Measurements from ENCODE around the gene ARHGAP24. TPM values are rescaled to one million over a fixed set of nuclear protein-coding genes. Genes with fewer than 3 reads are reported as not detected.

ARHGAP24 gene
- polyA plus RNA-seq, 1 of the 3 experiments (the other 2 are of a cell fraction) = 1.4 TPM

GRCh38 chr4:85938062-85938461 is 463.1 kb downstream of the ARHGAP24 start (continued):
- no peak for TF ChIP-seq USF2 (IDR thresholded peaks at IDR 0.05; ENCODE audit: borderline replicate concordance, low read depth, low read length)

- ChIA-PET CTCF (interaction anchor here (0.7 to 2.7 kb wide), 3 partner anchors 14 to 142 kb away, joined by 3 to 10 read pairs (median 9); no protein-coding TSS in a partner anchor), POLR2A (no interaction called here)
- no peak for TF ChIP-seq CHD2 (IDR thresholded peaks at IDR 0.05; ENCODE audit: low read length, partially characterized antibody)
- TF ChIP-seq RFX5 (IDR thresholded peaks at IDR 0.05; ENCODE audit: low read length) = no peak
- TF ChIP-seq EP300 (IDR thresholded peaks at IDR 0.05; ENCODE audit: borderline replicate concordance in 1 of 2, low read depth in 1 of 2, low read length in 1 of 2) = no peak
- TF ChIP-seq RXRA (IDR thresholded peaks at IDR 0.05; ENCODE audit: borderline replicate concordance, low read depth) = no peak
- TF ChIP-seq GATA2 (CRISPR knock-in tag; IDR thresholded peaks at IDR 0.05) = no peak
- Histone ChIP-seq H2AFZ (ENCODE audit: low read depth) (no peak overlapping the region), H3K4me3 (ENCODE audit: low read depth in 2 of 2, low read length in 1 of 2) (no peak overlapping the region), H3K79me2 (ENCODE audit: insufficient read depth) (no peaks in the 10 kb centered on the region; the same call in 1 of the 2 replicates), H3K27me3 (ENCODE audit: insufficient read depth) (no peaks in the 10 kb centered on the region), H3K36me3 (replicated peaks in 1 of 2; ENCODE audit: control insufficient read depth in 1 of 2, insufficient read depth in 2 of 2, low read length in 1 of 2) (no peaks in the 10 kb centered on the region), H3K9me2 (no peaks in the 10 kb centered on the region), H4K20me1 (ENCODE audit: insufficient read depth) (no peaks in the 10 kb centered on the region), H3K9ac (no peak overlapping the region), H3K4me1 (ENCODE audit: control insufficient read depth in 1 of 2, insufficient read depth in 2 of 2, low read depth in 1 of 2, low read length in 1 of 2) (no peaks in the 10 kb centered on the region), H3K9me3 (no peaks in the 10 kb centered on the region), H3F3A (replicated peaks; ENCODE audit: insufficient read depth) (no peaks in the 10 kb centered on the region), H3K4me2 (no peak overlapping the region), H3K27ac (ENCODE audit: low read depth in 2 of 2, low read length in 1 of 2) (no peak overlapping the region)
- DNase-seq = no peak
- WGBS (ENCODE audit: low lambda C conversion rate) = 83% methylated on average over 2 of the region's 2 CpGs
Observed at GRCh38 chr4:85938902-85939301, 464.0 kb downstream of the ARHGAP24 start.

- Histone ChIP-seq H3K9me2 (no peaks in the 10 kb centered on the region), H4K20me1 (ENCODE audit: insufficient read depth) (no peaks in the 10 kb centered on the region), H3K9ac (no peak overlapping the region), H3K4me2 (no peak overlapping the region), H3K9me3 (no peaks in the 10 kb centered on the region), H3K27ac (ENCODE audit: low read depth in 2 of 2, low read length in 1 of 2) (no peak overlapping the region), H2AFZ (ENCODE audit: low read depth) (no peak overlapping the region), H3K4me1 (ENCODE audit: control insufficient read depth in 1 of 2, insufficient read depth in 2 of 2, low read depth in 1 of 2, low read length in 1 of 2) (no peaks in the 10 kb centered on the region), H3F3A (replicated peaks; ENCODE audit: insufficient read depth) (no peaks in the 10 kb centered on the region), H3K27me3 (ENCODE audit: insufficient read depth) (no peaks in the 10 kb centered on the region), H3K4me3 (ENCODE audit: low read depth in 2 of 2, low read length in 1 of 2) (no peak overlapping the region), H3K36me3 (replicated peaks in 1 of 2; ENCODE audit: control insufficient read depth in 1 of 2, insufficient read depth in 2 of 2, low read length in 1 of 2) (no peaks in the 10 kb centered on the region), H3K79me2 (ENCODE audit: insufficient read depth) (no peaks in the 10 kb centered on the region; the same call in 1 of the 2 replicates)
- POLR2A ChIA-PET = no interaction called here
- CTCF ChIA-PET = interaction anchor here (0.9 to 2.7 kb wide), 3 partner anchors 29 to 143 kb away, joined by 3 to 10 read pairs (median 9); no protein-coding TSS in a partner anchor
- 76% methylated on average over 6 of the region's 6 CpGs for WGBS (ENCODE audit: low lambda C conversion rate)
- no peak for DNase-seq
- TF ChIP-seq SMC3 (IDR thresholded peaks at IDR 0.05; ENCODE audit: low read depth, low read length) = no peak
- TF ChIP-seq RXRA (IDR thresholded peaks at IDR 0.05; ENCODE audit: borderline replicate concordance, low read depth) = no peak
- TF ChIP-seq MXI1 (IDR thresholded peaks at IDR 0.05; ENCODE audit: low read depth, low read length) = no peak
- TF ChIP-seq RFX5 (IDR thresholded peaks at IDR 0.05; ENCODE audit: low read length) = no peak
- no peak for TF ChIP-seq RAD21 (IDR thresholded peaks at IDR 0.05; ENCODE audit: low read length)
- no peak for TF ChIP-seq FOXJ3 (CRISPR knock-in tag; IDR thresholded peaks at IDR 0.05)
- TF ChIP-seq GATA2 (CRISPR knock-in tag; IDR thresholded peaks at IDR 0.05) = no peak
- no peak for TF ChIP-seq EZH2phosphoT487 (IDR thresholded peaks at IDR 0.05; ENCODE audit: borderline replicate concordance, low read depth)
- TF ChIP-seq MEF2A (IDR thresholded peaks at IDR 0.05; ENCODE audit: borderline replicate concordance, low read depth) = no peak
Observed at GRCh38 chr4:85939595-85939994, 464.6 kb downstream of the ARHGAP24 start.

Data from SK-N-SH (cell line).